AG08396 (cell line): ENCODE results near the gene PLEKHO1.
"Not testable (repeated sequence)": the region's sequence is repeated elsewhere in the genome, so short reads cannot be mapped to it uniquely, and the experiment has no call there.

Source experiments
- DNase-seq: peaks from one replicate; pipeline ENCODE4 v3.0.0; 2012; ENCODE audit warnings: low spot score, mixed read lengths

The PLEKHO1 gene

DNA sequence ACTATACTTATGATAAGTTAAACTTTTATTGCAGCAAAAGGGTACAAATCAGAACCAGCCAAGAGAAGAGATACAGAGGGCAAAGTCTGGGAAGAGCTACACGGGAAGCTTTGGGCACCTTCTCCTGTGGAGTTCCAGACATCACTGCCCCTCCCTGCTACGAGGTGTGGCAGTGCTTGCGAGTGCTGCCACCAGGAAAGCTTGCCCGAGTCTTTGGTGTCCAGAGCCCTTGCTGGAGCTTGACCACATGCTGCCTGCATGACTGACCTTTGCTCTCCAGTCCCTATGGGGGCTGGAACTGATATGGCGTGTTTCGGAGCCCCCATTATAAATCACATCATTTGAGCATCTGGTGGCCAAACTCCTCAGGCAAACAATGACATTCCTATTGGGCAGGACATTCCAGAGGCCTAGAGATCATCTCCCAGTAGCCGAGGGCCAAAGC lies 23.4 kb downstream of the PLEKHO1 start:
- DNase-seq: peak; percentile 14

DNA sequence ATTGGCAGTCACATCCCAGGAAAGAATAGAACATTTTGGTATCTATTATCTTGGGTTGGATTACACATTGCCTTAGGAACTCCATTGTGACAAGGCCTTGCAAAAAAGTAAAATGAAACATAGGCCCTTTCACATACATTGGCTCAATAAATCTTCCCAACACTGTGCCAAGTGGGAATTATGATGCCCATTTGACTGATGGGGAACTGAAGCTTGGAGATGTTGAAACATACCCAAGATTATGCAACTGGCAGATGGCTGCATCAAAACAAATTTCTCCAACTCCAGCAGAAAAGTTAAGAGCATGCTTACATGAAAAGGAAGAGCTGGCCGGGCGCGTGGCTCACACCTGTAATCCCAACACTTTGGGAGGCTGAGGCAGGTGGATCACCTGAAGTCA lies 26.9 kb downstream of the PLEKHO1 start:
- DNase-seq: no peak

DNA sequence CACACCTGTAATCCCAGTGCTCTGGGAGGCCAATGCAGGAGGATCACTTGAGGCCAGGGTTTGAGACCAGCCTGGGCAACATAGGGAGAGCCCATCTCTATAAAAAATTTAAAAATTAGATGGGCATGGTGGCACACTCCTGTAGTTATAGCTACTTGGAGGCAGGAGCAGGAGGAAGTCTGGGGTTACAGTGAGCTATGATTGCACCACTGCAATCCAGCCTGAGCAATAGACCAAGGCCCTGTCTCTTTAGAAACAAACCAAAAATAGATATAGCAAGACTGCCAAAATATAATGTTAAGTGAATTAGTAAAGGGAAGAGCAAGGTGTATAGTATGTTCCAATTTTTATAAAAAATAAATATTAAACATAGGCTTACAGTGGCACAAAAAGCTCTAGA lies 28.8 kb downstream of the PLEKHO1 start:
- DNase-seq: no peak

DNA sequence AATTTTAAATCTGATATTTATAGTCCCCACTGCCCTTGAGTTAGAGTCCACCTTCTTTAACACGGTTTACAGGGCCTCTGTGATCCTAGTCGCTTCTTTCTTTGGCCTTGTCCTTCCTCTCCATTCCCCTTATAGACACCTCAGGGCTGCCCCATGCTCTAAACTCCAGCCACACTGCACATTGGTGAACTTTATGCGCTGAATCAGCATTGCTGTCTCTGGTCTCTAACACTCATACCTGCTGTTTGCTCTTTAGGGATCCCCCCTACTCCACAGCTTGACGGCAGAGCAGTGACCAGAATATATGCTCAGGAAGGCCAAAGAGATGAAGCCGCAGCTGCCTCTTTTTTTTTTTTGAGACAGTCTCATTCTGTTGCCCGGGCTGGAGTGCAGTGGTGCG lies 30.2 kb downstream of the PLEKHO1 start:
- DNase-seq: no peak

DNA sequence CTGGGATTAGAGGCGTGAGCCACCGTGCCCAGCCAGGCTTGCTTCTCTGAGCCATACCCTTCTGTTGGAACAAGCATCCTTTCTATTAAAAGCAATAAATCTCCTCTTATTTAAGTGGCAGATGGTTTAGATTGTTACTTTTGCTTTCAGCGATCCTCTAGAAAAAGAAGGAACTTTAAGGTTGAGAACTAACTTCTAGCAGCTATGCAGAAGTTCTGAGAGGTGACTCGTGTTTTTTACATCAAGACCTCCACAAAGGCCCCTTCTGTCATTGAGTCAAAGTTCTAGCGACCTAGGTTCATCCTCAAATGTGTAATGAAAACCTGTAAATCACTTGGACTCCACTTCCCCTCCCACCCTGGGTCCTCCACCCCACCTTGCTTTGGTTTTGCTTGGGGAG lies 30.8 kb downstream of the PLEKHO1 start:
- no peak for DNase-seq

DNA sequence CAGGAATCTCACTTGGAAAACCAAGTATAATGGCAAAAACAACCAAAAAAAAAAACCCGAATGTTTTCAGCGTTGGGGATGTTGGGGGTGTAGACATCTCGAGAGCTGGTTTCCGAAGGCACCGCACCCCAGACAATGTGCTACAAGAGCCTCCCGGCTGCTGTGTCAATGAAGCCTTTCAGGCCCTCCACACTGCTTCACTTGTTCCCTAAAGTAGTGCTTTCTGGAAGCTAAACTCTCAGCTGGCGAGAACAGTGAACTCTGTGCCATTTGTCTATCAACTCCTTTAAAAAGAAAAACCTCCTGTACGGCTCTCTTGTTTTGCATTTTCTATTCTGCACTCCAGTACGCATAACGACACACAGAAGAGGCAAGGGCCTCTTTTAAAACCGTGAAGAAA lies 32.5 kb downstream of the PLEKHO1 start:
- no peak for DNase-seq

DNA sequence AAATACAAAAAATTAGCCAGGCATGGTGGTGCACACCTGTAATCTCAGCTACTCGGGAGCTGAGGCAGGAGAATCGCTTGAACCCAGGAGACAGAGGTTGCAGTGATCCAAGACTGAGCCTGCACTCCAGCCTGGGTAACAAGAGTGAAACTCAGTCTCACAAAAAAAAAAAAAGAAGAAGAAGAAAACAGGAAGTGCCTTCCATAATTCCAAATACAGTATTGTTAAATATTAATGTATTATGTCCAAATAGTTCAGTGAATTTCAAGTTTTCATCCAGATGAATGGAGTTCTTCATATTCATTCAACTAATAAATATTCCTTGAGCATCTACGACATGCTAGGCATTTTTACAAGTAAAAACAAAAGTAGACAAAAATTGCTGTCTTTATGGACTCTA lies 33.3 kb downstream of the PLEKHO1 start:
- no peak for DNase-seq

DNA sequence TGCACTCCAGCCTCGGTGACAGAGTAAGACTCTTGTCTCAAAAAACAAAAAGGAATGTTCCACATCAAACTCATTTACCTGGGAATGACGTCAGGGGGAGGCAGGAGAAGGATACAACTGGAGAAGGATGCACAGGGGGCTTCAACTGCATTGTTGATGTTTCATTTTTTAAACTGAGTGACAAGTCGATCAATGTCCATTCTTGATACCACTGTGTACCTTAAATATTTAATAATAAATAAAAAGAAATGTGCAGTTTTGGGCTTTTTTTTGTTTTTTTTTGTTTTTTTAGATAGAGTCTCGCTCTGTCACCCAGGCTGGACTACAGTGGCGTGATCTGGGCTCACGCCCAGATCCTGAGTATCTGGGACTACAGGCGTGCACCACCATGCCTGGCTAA lies 35.8 kb downstream of the PLEKHO1 start:
- no peak for DNase-seq

DNA sequence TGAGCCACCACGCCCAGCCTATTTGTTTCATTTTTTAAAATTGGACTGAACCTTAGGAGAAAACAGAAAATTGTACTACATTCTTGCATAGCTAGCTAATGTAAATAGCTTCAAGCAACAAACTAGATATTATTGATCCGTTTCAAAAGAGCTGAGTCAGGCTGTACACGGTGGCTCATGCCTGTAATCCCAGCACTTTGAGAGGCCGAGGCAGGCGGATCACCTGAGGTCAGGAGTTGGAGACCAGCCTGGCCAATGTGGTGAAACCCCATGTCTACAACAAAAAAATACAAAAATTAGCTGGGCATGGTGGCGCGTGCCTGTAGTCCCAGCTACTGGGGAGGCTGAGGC lies 36.7 kb downstream of the PLEKHO1 start:
- not testable (repeated sequence) for DNase-seq

DNA sequence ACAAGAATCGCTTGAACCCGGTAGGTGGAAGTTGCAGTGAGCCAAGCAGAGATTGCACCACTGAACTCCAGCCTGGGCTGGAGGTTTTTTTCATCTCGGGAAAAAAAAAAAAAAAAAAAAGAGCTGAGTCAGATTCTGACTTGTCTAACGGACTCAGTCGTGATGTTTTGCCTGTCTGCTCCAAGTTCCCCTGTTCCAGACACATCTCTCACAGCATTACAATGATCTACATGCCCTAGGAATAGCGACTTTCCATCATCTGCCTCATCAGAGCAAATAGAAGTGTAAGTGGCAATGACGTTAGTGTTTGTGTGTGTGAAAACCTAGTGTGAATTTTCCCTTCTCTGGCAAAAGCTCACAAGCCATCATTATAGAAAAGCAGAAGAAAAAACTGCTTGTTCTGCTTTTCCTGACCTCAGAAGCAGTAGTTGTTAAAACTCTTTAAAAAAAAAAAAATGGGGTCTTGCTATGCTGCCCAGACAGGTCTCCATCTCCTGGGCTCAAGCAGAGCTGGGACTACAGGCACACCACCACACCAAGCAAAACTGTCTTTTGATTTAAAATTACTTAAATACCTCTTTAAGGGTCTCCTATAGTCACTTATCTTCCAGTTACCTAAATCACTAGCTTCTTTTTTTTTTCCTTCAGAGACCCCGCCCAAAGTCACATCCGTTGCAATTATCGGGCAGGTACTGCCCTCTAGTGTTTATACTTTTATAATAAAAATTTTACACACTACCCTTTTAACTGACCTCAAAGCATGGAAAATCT lies 37.3 kb downstream of the PLEKHO1 start:
- no peak for DNase-seq

DNA sequence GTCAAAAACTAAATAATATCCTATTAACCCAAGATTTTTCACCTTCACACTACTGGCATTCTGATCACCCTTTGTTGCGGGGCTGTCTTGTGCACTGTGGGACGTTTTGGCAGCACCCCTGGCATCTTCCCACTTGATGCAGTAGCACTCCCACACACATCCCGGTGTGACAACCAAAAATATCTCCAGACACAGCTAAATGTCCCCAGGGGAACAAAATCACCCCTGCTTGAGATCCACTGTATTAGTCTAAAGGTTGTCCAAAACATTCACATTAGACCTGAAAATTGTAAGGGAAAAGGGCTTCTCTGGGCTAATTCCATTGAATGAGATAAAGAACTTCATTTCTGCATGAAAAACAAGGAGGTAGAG lies 37.8 kb downstream of the PLEKHO1 start:
- no peak for DNase-seq

DNA sequence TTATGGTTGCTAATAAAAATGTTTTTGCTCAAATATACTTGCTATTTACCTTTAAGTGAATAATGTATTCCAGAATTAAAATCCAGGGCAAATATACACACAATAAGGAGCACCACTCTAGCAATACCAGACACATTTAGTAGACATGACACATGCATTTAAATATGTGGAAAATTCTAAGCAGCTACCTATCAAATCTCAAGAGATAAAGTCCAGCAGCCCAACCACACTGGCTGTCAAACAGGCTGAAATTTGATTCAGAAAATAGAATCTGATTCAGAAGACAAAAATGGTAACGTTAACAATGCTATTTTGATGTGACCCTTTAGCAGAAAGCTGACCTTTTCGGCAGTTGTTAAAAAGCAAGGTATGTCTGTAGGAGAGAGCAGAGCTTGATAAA lies 42.3 kb downstream of the PLEKHO1 start:
- DNase-seq: peak; percentile 33

DNA sequence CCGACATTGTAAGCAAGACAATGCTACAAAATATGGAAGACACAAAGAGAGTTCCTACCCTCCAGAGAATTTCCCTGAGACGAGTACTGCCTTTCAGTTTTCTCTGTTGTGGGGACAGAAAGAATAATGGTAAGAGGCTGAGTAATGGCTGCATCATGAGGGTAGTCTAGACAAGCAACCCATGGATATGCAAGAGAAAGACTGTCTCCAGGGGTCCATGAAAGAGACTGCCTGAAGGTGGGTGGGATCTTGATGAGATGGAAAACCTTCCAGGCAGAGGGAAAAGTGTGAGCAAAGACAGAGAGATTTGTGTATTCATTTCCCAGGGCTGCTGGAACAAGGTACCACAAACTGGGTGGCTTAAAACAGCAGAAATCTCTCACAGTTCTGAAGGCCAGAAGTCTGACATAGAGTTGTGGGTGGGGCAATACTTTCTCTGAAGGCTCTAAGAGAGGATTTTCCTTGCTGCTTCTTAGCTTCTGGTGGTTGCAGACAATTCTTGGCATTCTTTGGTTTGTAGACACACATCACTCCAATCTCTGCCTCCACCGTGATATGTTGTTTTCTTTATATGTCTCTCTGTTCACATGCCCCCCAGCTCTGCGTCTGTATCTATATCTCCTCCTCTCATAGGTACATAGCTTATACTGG lies 44.8 kb downstream of the PLEKHO1 start:
- DNase-seq: no peak

DNA sequence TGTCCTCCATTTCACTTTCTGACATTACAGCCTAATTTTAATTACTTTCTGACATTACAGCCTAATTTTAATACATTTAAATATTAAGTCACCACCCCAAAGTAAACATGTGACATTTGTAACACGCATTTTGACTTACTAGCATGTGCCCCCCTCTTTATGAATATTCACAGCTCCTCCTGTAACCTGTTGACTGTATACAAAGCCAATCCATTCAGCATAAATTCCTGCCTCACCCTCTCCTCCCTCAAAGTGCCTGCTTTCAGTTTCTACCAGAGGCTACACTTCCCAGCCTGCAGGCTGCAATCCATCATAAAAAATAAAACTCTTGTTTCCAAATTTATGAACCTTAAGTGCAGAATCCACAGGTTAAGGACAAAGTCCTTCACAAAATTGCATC lies 46.7 kb downstream of the PLEKHO1 start:
- DNase-seq: no peak

DNA sequence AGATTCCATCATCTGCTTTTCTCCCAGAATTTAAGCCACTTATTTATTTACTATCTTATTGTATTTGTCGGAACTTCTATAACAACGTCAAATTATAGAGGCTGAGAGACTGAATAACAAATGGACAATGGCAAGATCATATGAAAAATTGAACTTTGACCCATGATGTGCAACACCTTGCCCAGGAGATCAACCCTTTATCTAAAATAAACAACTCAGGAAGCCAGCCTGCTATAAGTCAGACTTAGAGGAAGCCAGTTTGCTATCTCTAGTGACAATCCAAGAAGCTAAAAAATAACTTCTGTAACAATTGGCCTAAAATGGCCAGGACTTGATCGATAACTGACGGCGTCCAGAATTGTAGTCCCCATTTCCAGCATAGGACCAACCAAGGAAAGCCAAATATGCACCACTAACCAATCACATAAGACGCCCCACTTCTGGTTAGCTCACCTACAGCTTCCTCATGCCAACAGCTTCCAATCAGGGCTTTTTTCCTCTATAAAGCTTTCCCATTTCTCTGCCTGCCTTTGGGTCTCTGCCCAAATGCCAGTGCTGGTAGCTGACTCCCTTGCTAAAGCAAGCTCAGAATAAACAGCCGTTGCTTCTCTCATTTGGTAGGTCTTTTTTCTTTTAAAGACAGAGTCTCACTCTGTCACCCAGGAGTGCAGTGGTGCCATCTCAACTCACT lies 57.7 kb downstream of the PLEKHO1 start:
- no peak for DNase-seq

DNA sequence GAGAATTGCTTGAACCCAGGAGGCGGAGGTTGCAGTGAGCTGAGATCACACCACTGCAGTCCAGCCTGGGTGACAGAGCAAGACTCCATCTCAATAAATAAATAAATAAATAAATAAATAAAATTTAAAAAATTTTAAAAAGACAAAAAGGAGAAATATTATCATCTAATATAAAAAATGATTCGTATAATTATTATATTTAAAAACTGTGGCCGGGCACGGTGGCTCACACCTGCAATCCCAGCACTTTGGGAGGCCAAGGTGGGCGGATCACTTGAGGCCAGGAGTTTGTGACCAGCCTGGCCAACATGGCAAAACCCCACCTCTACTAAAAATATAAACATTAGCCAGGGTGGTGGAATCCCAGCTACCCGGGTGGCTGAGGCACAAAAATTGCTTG lies 58.7 kb downstream of the PLEKHO1 start:
- not testable (repeated sequence) for DNase-seq
